Neuronal stem cell (in vitro differentiated cells): ENCODE data around the gene CACNG4.
A peak's percentile ranks its signal among the peaks of the same experiment; 100 is the strongest.

Source experiments
- DNase-seq: peaks from one replicate; pipeline ENCODE4 v3.0.0-alpha.2; 2013; ENCODE audit warnings: low spot score
- H2AFZ ChIP-seq: one replicate; pipeline ENCODE4 v1.6.1; 2013; ENCODE audit warnings: mild to moderate bottlenecking, low read length, inconsistent platforms
- H2AK5ac ChIP-seq: 2 replicates; pipeline ENCODE4 v1.6.1; 2013; ENCODE audit warnings: low read depth, mild to moderate bottlenecking, inconsistent platforms, low read length, moderate library complexity, mixed read lengths
- H2BK120ac ChIP-seq: 2 replicates; pipeline ENCODE4 v1.6.1; 2013; ENCODE audit warnings: low read depth, mild to moderate bottlenecking, inconsistent platforms, low read length, moderate library complexity, mixed read lengths
- H2BK12ac ChIP-seq: one replicate; pipeline ENCODE4 v1.6.1; 2013; ENCODE audit warnings: low read length, inconsistent platforms
- H2BK15ac ChIP-seq: 2 replicates; pipeline ENCODE4 v1.6.1; 2013; ENCODE audit warnings: mild to moderate bottlenecking, low read length, inconsistent platforms, mixed read lengths
- H2BK5ac ChIP-seq: one replicate; pipeline ENCODE4 v1.6.1; 2013; ENCODE audit warnings: inconsistent platforms, mild to moderate bottlenecking, low read length, moderate library complexity
- H3K14ac ChIP-seq: one replicate; pipeline ENCODE4 v1.6.1; 2013; ENCODE audit warnings: low read length, inconsistent platforms
- H3K18ac ChIP-seq: 2 replicates; pipeline ENCODE4 v1.6.1; 2013; ENCODE audit warnings: low read length, inconsistent platforms
- H3K23ac ChIP-seq: 2 replicates; pipeline ENCODE4 v1.6.1; 2013; ENCODE audit warnings: low read depth, mild to moderate bottlenecking, mixed read lengths, low read length, inconsistent platforms; ENCODE audit not compliant: poor library complexity
- H3K27ac ChIP-seq: replicated peaks from 3 replicates; pipeline ENCODE4 v1.5.1; 2013; ENCODE audit warnings: low read length, inconsistent platforms
- H3K27me3 ChIP-seq, 3 experiments: 2 replicates each; pipeline ENCODE4 v1.6.1; 2013; ENCODE audit warnings: low read length in 3 of 3, mild to moderate bottlenecking in 2 of 3, inconsistent platforms in 1 of 3, low read depth in 1 of 3, mixed read lengths in 1 of 3, moderate library complexity in 1 of 3; ENCODE audit not compliant: control insufficient read depth in 3 of 3, insufficient read depth in 3 of 3
- H3K36me3 ChIP-seq, 2 donors: replicated peaks in 1 of 2; 2 replicates each; pipeline ENCODE4 v1.6.1; 2013; ENCODE audit warnings: low read length in 2 of 2; ENCODE audit not compliant: control insufficient read depth in 2 of 2, insufficient read depth in 2 of 2
- H3K4ac ChIP-seq: 2 replicates; pipeline ENCODE4 v1.6.1; 2013; ENCODE audit warnings: inconsistent platforms, mild to moderate bottlenecking, low read length, moderate library complexity
- H3K4me1 ChIP-seq, 2 donors: 1 replicate in 1 of 2; 2 replicates in 1 of 2; pipeline ENCODE4 v1.6.1; 2013; ENCODE audit warnings: low read length in 2 of 2, low read depth in 1 of 2; ENCODE audit not compliant: control insufficient read depth in 2 of 2, insufficient read depth in 1 of 2
- H3K4me2 ChIP-seq: one replicate; pipeline ENCODE4 v1.6.1; 2013; ENCODE audit warnings: mild to moderate bottlenecking, low read length, inconsistent platforms; ENCODE audit not compliant: insufficient read depth, poor library complexity, severe bottlenecking
- H3K4me3 ChIP-seq, 2 donors: 2 replicates each; pipeline ENCODE4 v1.5.1; 2013; ENCODE audit warnings: low read length in 2 of 2, mild to moderate bottlenecking in 2 of 2, inconsistent platforms in 1 of 2, moderate library complexity in 1 of 2
- H3K79me1 ChIP-seq: one replicate; pipeline ENCODE4 v1.6.1; 2013; ENCODE audit warnings: low read depth, mild to moderate bottlenecking, inconsistent platforms, low read length, moderate library complexity
- H3K9ac ChIP-seq: one replicate; pipeline ENCODE4 v1.6.1; 2013; ENCODE audit warnings: mild to moderate bottlenecking, low read depth, low read length, inconsistent platforms; ENCODE audit not compliant: poor library complexity
- H3K9me3 ChIP-seq, 2 donors: replicated peaks in 1 of 2; 2 replicates each; pipeline versions ENCODE3 to v1.6.1; 2013; ENCODE audit warnings: low read length in 2 of 2, mild to moderate bottlenecking in 2 of 2, inconsistent platforms in 1 of 2, low read depth in 1 of 2, mixed read lengths in 1 of 2, moderate library complexity in 1 of 2; ENCODE audit not compliant: control insufficient read depth in 2 of 2, insufficient read depth in 1 of 2
- H4K8ac ChIP-seq: one replicate; pipeline ENCODE4 v1.6.1; 2013; ENCODE audit warnings: low read depth, mild to moderate bottlenecking, inconsistent platforms, low read length, moderate library complexity
- H4K91ac ChIP-seq: one replicate; pipeline ENCODE4 v1.6.1; 2013; ENCODE audit warnings: low read length, low read depth, mild to moderate bottlenecking, inconsistent platforms; ENCODE audit not compliant: poor library complexity
- WGBS, 2 donors: extraction: QIAGEN DNeasy Blood & Tissue Kit; methylation state at CpG; one replicate each; pipeline ENCODE4 v1.1.7; 2013; ENCODE audit warnings: missing lambda C conversion rate in 2 of 2, mixed read lengths in 1 of 2; ENCODE audit not compliant: insufficient read length in 2 of 2, insufficient replicate concordance in 1 of 2; ENCODE audit errors: extremely low coverage in 2 of 2; 5-methylcytosine and 5-hydroxymethylcytosine counted together

CACNG4 gene

DNA sequence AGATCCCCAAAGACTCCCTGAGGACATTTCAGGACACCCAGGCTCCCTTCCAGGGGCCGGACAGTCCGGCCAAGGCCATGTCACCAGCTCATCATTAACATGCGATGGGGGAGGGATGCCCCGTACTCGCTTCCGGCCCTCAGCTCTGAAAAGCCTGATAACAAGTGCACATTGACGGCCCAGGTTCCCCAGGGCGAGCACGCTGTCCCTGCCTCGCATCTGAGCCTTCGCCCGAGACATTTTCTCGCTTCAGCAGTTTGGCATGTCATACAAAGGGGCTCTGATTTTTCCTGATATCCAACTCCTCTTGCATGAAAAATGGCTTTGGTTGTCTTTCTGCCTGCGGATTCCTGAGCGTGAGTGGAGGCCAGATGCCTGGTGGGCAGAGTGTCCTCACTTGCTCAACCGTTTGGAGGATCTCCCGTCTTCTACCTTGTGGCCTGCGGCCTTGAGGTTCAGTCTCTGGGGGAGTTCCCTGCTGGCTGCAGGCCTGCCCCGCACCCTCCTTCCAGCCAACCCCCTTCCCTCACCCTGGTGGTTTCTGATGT lies 14.1 kb downstream of the CACNG4 start:
- no peak overlapping the region for H2BK12ac ChIP-seq
- DNase-seq, result no peak
- peaks cover 3 to 16% of the 10 kb centered on the region in 2 donors for H3K4me1 ChIP-seq
- H3K14ac ChIP-seq, result no peak overlapping the region
- H3K4ac ChIP-seq, result no peak overlapping the region
- no peak overlapping the region for H2BK120ac ChIP-seq
- no peak overlapping the region for H3K9ac ChIP-seq
- no peak overlapping the region for H2BK5ac ChIP-seq
- H4K91ac ChIP-seq, result no peak overlapping the region
- no peaks in the 10 kb centered on the region for H3K79me1 ChIP-seq
- no peak overlapping the region for H3K4me2 ChIP-seq
- H3K23ac ChIP-seq, result no peak overlapping the region
- peaks cover 0 to 13% of the 10 kb centered on the region in 2 donors for H3K9me3 ChIP-seq
- WGBS, 2 donors, result no CpG with 5 or more reads among the region's 19 CpGs
- H2AFZ ChIP-seq, result no peak overlapping the region
- H2BK15ac ChIP-seq, result no peak overlapping the region
- H4K8ac ChIP-seq, result no peak overlapping the region
- peaks cover 0 to 5% of the 10 kb centered on the region in 2 donors for H3K36me3 ChIP-seq
- H2AK5ac ChIP-seq, result no peak overlapping the region
- no peaks in the 10 kb centered on the region for H3K27me3 ChIP-seq
- H3K4me3 ChIP-seq, result no peak overlapping the region
- peak overlapping the region; percentile 20 for H3K18ac ChIP-seq
- no peak overlapping the region for H3K27ac ChIP-seq

DNA sequence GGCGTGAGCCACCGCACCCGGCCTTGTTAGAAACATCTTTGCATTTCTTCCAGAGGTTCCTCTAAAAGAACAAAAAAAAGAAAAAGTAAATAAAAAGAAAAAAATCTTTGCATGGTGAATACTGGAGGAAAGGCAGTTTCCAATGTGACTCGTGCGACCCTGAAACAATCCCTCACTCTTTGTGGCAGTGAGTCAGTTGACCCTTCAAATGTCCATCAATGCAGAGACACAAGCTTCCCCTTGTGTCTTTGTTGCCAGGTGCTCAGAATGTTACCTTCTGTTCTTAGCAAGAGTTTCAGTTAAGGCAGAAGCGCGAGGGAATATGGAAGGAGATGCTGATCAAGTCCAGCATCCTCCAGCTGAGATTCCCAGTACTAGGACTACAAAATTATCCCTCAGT lies 16.4 kb downstream of the CACNG4 start:
- DNase-seq, result no peak
- Histone ChIP-seq H2BK5ac (no peak overlapping the region), H2BK12ac (no peak overlapping the region), H2AFZ (no peak overlapping the region), H3K36me3 (peaks cover 0 to 10% of the 10 kb centered on the region in 2 donors), H3K23ac (no peak overlapping the region), H4K8ac (no peak overlapping the region), H3K9me3 (peaks cover 0 to 13% of the 10 kb centered on the region in 2 donors), H4K91ac (no peak overlapping the region), H2BK15ac (no peak overlapping the region), H3K14ac (no peak overlapping the region), H3K4me1 (peaks cover 3 to 11% of the 10 kb centered on the region in 2 donors), H3K4ac (no peak overlapping the region), H3K27me3 (no peaks in the 10 kb centered on the region), H3K4me3 (no peak overlapping the region), H2BK120ac (no peak overlapping the region), H2AK5ac (no peak overlapping the region), H3K9ac (no peak overlapping the region), H3K18ac (no peak overlapping the region), H3K79me1 (no peaks in the 10 kb centered on the region), H3K27ac (no peak overlapping the region), H3K4me2 (no peak overlapping the region)
- no CpG with 5 or more reads among the region's 7 CpGs for WGBS, 2 donors

DNA sequence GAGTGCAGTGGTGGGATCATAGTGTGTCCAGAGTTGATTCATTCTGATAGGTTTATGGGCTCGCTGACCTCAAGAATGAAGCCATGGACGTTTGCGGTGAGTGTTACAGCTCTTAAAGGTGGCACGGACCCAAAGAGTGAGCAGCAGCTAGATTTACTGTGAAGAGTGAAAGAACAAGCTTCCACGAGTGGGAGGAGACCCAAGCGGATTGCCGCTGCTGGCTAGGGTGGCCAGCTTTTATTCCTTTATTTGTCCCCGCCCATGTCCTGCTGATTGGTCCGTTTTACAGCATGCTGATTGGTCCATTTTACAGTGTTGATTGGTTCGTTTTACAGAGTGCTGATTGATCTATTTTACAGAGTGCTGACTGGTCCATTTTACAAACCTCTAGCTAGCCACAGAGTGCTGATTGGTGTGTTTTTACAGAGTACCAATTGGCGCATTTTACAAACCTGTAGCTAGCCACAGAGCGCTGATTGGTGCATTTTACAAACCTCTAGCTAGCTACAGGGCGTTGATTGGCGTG lies 17.5 kb downstream of the CACNG4 start:
- no peaks in the 10 kb centered on the region for H3K79me1 ChIP-seq
- H3K4ac ChIP-seq, result no peak overlapping the region
- H3K27ac ChIP-seq, result no peak overlapping the region
- H3K27me3 ChIP-seq, result no peaks in the 10 kb centered on the region
- WGBS, 2 donors, result no CpG with 5 or more reads among the region's 14 CpGs
- peaks cover 0 to 19% of the 10 kb centered on the region in 2 donors for H3K36me3 ChIP-seq
- H3K9me3 ChIP-seq, result peaks cover 0 to 13% of the 10 kb centered on the region in 2 donors
- no peak overlapping the region for H4K91ac ChIP-seq
- peaks cover 3 to 9% of the 10 kb centered on the region in 2 donors for H3K4me1 ChIP-seq
- no peak overlapping the region for H2BK120ac ChIP-seq
- no peak overlapping the region for H3K14ac ChIP-seq
- DNase-seq, result no peak
- H2AFZ ChIP-seq, result no peak overlapping the region
- no peak overlapping the region for H2BK5ac ChIP-seq
- no peak overlapping the region for H3K4me2 ChIP-seq
- no peak overlapping the region for H2AK5ac ChIP-seq
- no peak overlapping the region for H3K23ac ChIP-seq
- no peak overlapping the region for H2BK15ac ChIP-seq
- no peak overlapping the region for H3K9ac ChIP-seq
- H3K18ac ChIP-seq, result no peak overlapping the region
- no peak overlapping the region for H4K8ac ChIP-seq
- H3K4me3 ChIP-seq, result no peak overlapping the region
- H2BK12ac ChIP-seq, result no peak overlapping the region

DNA sequence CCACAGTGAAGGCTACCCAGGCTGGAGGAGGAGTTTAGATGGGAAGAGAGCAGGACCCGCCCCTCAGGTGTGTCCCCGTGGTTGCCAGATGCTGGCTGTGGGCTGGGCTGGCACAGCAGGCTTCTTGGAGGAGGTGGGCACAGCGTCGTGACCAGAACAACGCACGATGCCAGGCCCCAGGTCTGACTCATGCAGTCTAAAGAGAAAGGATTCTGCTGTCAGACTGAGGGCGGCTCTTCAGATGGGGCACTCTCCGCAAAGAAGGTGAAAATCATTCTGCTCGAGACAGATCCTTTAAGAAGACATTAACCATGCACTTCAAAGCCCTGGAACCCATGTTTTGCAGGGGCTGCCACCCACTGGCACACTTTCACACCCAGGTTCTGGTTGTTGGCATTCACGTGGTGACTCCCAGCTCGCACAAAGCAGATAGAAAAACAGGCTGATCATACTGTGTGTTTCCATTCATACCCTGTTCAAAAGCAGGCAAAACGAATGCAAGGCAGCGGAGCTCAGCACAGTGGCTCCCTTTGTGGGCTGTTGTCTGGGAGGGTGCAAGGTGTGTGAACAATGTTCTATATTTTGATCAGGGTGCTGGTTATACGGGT lies 19.0 kb downstream of the CACNG4 start:
- no CpG with 5 or more reads among the region's 14 CpGs for WGBS, 2 donors
- Histone ChIP-seq H2BK15ac (no peak overlapping the region), H3K14ac (no peak overlapping the region), H4K91ac (no peak overlapping the region), H3K4me2 (no peak overlapping the region), H3K18ac (no peak overlapping the region), H2AK5ac (no peak overlapping the region), H2AFZ (no peak overlapping the region), H3K27me3 (no peaks in the 10 kb centered on the region), H3K4me3 (no peak overlapping the region), H3K79me1 (no peaks in the 10 kb centered on the region), H3K36me3 (peaks cover 0 to 31% of the 10 kb centered on the region in 2 donors), H3K23ac (no peak overlapping the region), H3K4me1 (peaks cover 3 to 11% of the 10 kb centered on the region in 2 donors), H2BK5ac (no peak overlapping the region), H3K9ac (no peak overlapping the region), H2BK120ac (no peak overlapping the region), H3K9me3 (peaks cover 0 to 12% of the 10 kb centered on the region in 2 donors), H4K8ac (no peak overlapping the region), H3K4ac (no peak overlapping the region), H3K27ac (no peak overlapping the region), H2BK12ac (no peak overlapping the region)
- DNase-seq, result no peak
